IMR-90 (cell line): ENCODE measurements around the gene CGNL1. TPM values are rescaled to one million over a fixed set of nuclear protein-coding genes. Genes with fewer than 3 reads are reported as not detected.

ENCODE experiments used
- ATAC-seq: fragments of 200-7000 bp; cut with Tn5 transposase; 2 replicates; pipeline ENCODE4 v1.9.1; 2020; ENCODE audit warnings: low read depth, mild to moderate bottlenecking, moderate library complexity
- BruUV-seq: library from RNA; stranded (reverse); fragments of 400-500 nt; replicated peaks from 2 replicates; lab custom pipeline; 2021; lab: Mats Ljungman, UMichigan
- CTCF ChIA-PET: fragments of 300-600 bp; formaldehyde crosslinking; extraction: SDS; loops from one replicate; lab custom pipeline; 2021; ENCODE audit warnings: antibody characterized with exemption; lab: Yijun Ruan, JAX
- POLR2A ChIA-PET: fragments of 300-600 bp; sonication (Branson Sonifier 250); formaldehyde crosslinking; loops from one replicate; lab custom pipeline; 2022; ENCODE audit warnings: antibody characterized with exemption; ENCODE audit not compliant: unreplicated experiment; lab: Charles Lee
- DNase-seq: peaks from one replicate; pipeline ENCODE4 v3.0.0; 2013
- H2AFZ ChIP-seq: replicated peaks from 2 replicates; pipeline ENCODE3; 2013; ENCODE audit warnings: low read length, mild to moderate bottlenecking; ENCODE audit not compliant: poor library complexity
- H2AK5ac ChIP-seq: 2 replicates; pipeline ENCODE4 v1.6.1; 2013; ENCODE audit warnings: low read depth, low read length, inconsistent platforms
- H2AK9ac ChIP-seq: replicated peaks from 2 replicates; pipeline ENCODE3; 2013; ENCODE audit warnings: mild to moderate bottlenecking, low read depth, low read length, moderate library complexity; ENCODE audit not compliant: poor library complexity
- H2BK120ac ChIP-seq: 2 replicates; pipeline ENCODE4 v1.6.1; 2013; ENCODE audit warnings: low read depth, low read length, inconsistent platforms
- H2BK15ac ChIP-seq: 3 replicates; pipeline ENCODE4 v1.6.1; 2013; ENCODE audit warnings: low read depth, low read length, inconsistent platforms
- H2BK20ac ChIP-seq: 2 replicates; pipeline ENCODE4 v1.6.1; 2013; ENCODE audit warnings: low read depth, mild to moderate bottlenecking, inconsistent platforms, low read length, moderate library complexity
- H2BK5ac ChIP-seq: 2 replicates; pipeline ENCODE4 v1.6.1; 2013; ENCODE audit warnings: mild to moderate bottlenecking, low read depth, low read length, inconsistent platforms; ENCODE audit not compliant: poor library complexity, severe bottlenecking
- H3K14ac ChIP-seq: replicated peaks from 2 replicates; pipeline ENCODE4 v1.6.1; 2013; ENCODE audit warnings: low read depth, low read length, inconsistent platforms
- H3K18ac ChIP-seq: 2 replicates; pipeline ENCODE4 v1.6.1; 2013; ENCODE audit warnings: low read depth, low read length, control low read depth
- H3K23ac ChIP-seq: 2 replicates; pipeline ENCODE4 v1.6.1; 2013; ENCODE audit warnings: low read depth, low read length, inconsistent platforms
- H3K27ac ChIP-seq: 2 replicates; pipeline ENCODE4 v1.5.1; 2013; ENCODE audit warnings: mild to moderate bottlenecking, control low read depth, low read length; ENCODE audit not compliant: insufficient read depth
- H3K27me3 ChIP-seq: 2 replicates; pipeline ENCODE4 v1.6.1; 2013; ENCODE audit warnings: low read length; ENCODE audit not compliant: control insufficient read depth, insufficient read depth
- H3K36me3 ChIP-seq: 2 replicates; pipeline ENCODE4 v1.6.1; 2013; ENCODE audit warnings: low read length, mixed read lengths; ENCODE audit not compliant: control insufficient read depth, insufficient read depth
- H3K4ac ChIP-seq: 2 replicates; pipeline ENCODE4 v1.6.1; 2013; ENCODE audit warnings: low read depth, low read length, inconsistent platforms
- H3K4me1 ChIP-seq: 2 replicates; pipeline ENCODE4 v1.6.1; 2013; ENCODE audit warnings: low read length, mixed read lengths; ENCODE audit not compliant: control insufficient read depth, insufficient read depth
- H3K4me2 ChIP-seq: 2 replicates; pipeline ENCODE4 v1.6.1; 2013; ENCODE audit warnings: low read depth, mild to moderate bottlenecking, control low read depth, low read length, moderate library complexity
- H3K4me3 ChIP-seq: 2 replicates; pipeline ENCODE4 v1.5.1; 2013; ENCODE audit warnings: low read depth, mild to moderate bottlenecking, control low read depth, low read length, moderate library complexity; ENCODE audit not compliant: insufficient read depth
- H3K56ac ChIP-seq: 2 replicates; pipeline ENCODE4 v1.6.1; 2013; ENCODE audit warnings: low read length, inconsistent platforms; ENCODE audit not compliant: insufficient read depth; ENCODE audit errors: extremely low read depth
- H3K79me1 ChIP-seq, 2 experiments: 2 replicates each; pipeline ENCODE4 v1.6.1; 2013; ENCODE audit warnings: low read length in 2 of 2, inconsistent platforms in 1 of 2, low read depth in 1 of 2
- H3K9ac ChIP-seq: 2 replicates; pipeline ENCODE4 v1.6.1; 2013; ENCODE audit warnings: low read depth, low read length, control low read depth
- H3K9me1 ChIP-seq: 2 replicates; pipeline ENCODE4 v1.6.1; 2013; ENCODE audit warnings: low read length, inconsistent platforms; ENCODE audit not compliant: insufficient read depth
- H3K9me3 ChIP-seq: 2 replicates; pipeline ENCODE4 v1.6.1; 2013; ENCODE audit warnings: low read length; ENCODE audit not compliant: control insufficient read depth, insufficient read depth
- H4K20me1 ChIP-seq: 2 replicates; pipeline ENCODE4 v1.6.1; 2013; ENCODE audit warnings: low read length, inconsistent platforms; ENCODE audit not compliant: insufficient read depth
- H4K5ac ChIP-seq: 2 replicates; pipeline ENCODE4 v1.6.1; 2013; ENCODE audit warnings: mild to moderate bottlenecking, low read depth, low read length, control low read depth
- H4K8ac ChIP-seq, 2 experiments: 2 replicates each; pipeline ENCODE4 v1.6.1; 2013; ENCODE audit warnings: low read depth in 2 of 2, low read length in 2 of 2, control low read depth in 1 of 2, inconsistent platforms in 1 of 2
- H4K91ac ChIP-seq: 2 replicates; pipeline ENCODE4 v1.6.1; 2013; ENCODE audit warnings: low read depth, low read length, inconsistent platforms; ENCODE audit not compliant: insufficient read depth
- BHLHE40 ChIP-seq: fragments of 150-350 bp; IDR thresholded peaks from 2 replicates; pipeline ENCODE4 v1.6.1; 2016; ENCODE audit warnings: mild to moderate bottlenecking, low read depth, low read length
- CHD1 ChIP-seq: IDR thresholded peaks from 2 replicates; pipeline ENCODE4 v1.6.1; 2012; ENCODE audit warnings: low read depth, low read length, improper control_type of control experiment
- CTCF ChIP-seq: conservative IDR thresholded peaks from 2 replicates; pipeline ENCODE4 v1.5.1; 2012; ENCODE audit warnings: mild to moderate bottlenecking, low read depth, low read length, improper control_type of control experiment
- FOS ChIP-seq: fragments of 150-350 bp; IDR thresholded peaks from 2 replicates; pipeline ENCODE4 v1.6.1; 2016; ENCODE audit warnings: low read depth, low read length
- MAFK ChIP-seq: IDR thresholded peaks from 2 replicates; pipeline ENCODE4 v1.6.1; 2012; ENCODE audit warnings: low read depth, low read length, improper control_type of control experiment
- POLR2A ChIP-seq: IDR thresholded peaks from 2 replicates; pipeline ENCODE4 v1.6.1; 2012; ENCODE audit warnings: mild to moderate bottlenecking, low read depth, low read length
- RAD21 ChIP-seq: IDR thresholded peaks from 2 replicates; pipeline ENCODE4 v1.6.1; 2012; ENCODE audit warnings: low read length, improper control_type of control experiment
- RCOR1 ChIP-seq: IDR thresholded peaks from 2 replicates; pipeline ENCODE4 v1.6.1; 2012; ENCODE audit warnings: mild to moderate bottlenecking, low read length, improper control_type of control experiment; ENCODE audit not compliant: insufficient replicate concordance
- RFX5 ChIP-seq: IDR thresholded peaks from 2 replicates; pipeline ENCODE4 v1.8.0; 2012; ENCODE audit warnings: low read depth, mild to moderate bottlenecking, low read length, moderate library complexity
- SMC3 ChIP-seq: fragments of 150-350 bp; IDR thresholded peaks from 2 replicates; pipeline ENCODE4 v1.6.1; 2016; ENCODE audit warnings: low read depth, mild to moderate bottlenecking, antibody characterized with exemption, low read length, moderate library complexity
- USF2 ChIP-seq: fragments of 150-350 bp; IDR thresholded peaks from 2 replicates; pipeline ENCODE4 v1.6.1; 2017; ENCODE audit warnings: mild to moderate bottlenecking, antibody characterized with exemption, low read length, low read depth
- dilution Hi-C: fragments of 300-500 bp; cut with HindIII; formaldehyde crosslinking; loops from one replicate; pipeline ENCODE4 v1.14.3; 2018; ENCODE audit warnings: low sequenced_read_pairs; ENCODE audit not compliant: unreplicated experiment
- in situ Hi-C: fragments of 300-500 bp; cut with MboI; formaldehyde crosslinking; loops from 3 replicates; pipeline ENCODE4 v1.14.3; 2019; ENCODE audit warnings: low sequenced_read_pairs, inconsistent platforms, mixed read lengths
- intact Hi-C: fragments of 100-400 bp; cut with micrococcal nuclease; formaldehyde crosslinking; loops from 2 replicates; pipeline ENCODE4 v1.10.0; 2022
- polyA plus RNA-seq, 3 experiments: library from polyadenylated mRNA; depleted of rRNA; stranded (reverse); fragments of >200 nt; gene quantifications; 2 replicates each; pipeline ENCODE4 v1.2.3, GENCODE V29; 2012; ENCODE audit warnings: low replicate concordance in 1 of 3
- total RNA-seq: library from RNA; depleted of rRNA; stranded (reverse); fragments of >200 nt; gene quantifications from 2 replicates; pipeline ENCODE4 v1.2.3, GENCODE V29; 2012

Gene CGNL1
- total and polyA plus RNA-seq, 2 of the 4 experiments (the other 2 are of a cell fraction) = 0.07 to 0.18 TPM

- Histone ChIP-seq H4K8ac (no peak overlapping the region), H3K27ac (no peak overlapping the region), H3K4ac (no peak overlapping the region), H2AK5ac (no peak overlapping the region), H2BK20ac (no peak overlapping the region), H2BK120ac (no peak overlapping the region), H3K9me1 (no peaks in the 10 kb centered on the region), H3K4me2 (no peak overlapping the region), H3K14ac (no peak overlapping the region), H3K18ac (no peak overlapping the region), H3K56ac (no peak overlapping the region), H2BK5ac (no peak overlapping the region), H2AK9ac (no peak overlapping the region), H3K4me3 (no peak overlapping the region), H3K36me3 (no peaks in the 10 kb centered on the region), H2AFZ (no peak overlapping the region), H4K5ac (no peak overlapping the region), H2BK15ac (no peak overlapping the region), H3K9me3 (no peaks in the 10 kb centered on the region), H3K23ac (no peak overlapping the region), H3K27me3 (peaks cover 12% of the 10 kb centered on the region), H3K4me1 (no peaks in the 10 kb centered on the region), H4K20me1 (no peaks in the 10 kb centered on the region), H3K79me1 (no peaks in the 10 kb centered on the region), H3K9ac (no peak overlapping the region), H4K91ac (no peak overlapping the region)
- POLR2A ChIA-PET = no interaction called here
- no TSS peak for BruUV-seq
- no peak for DNase-seq
- CTCF ChIA-PET = interaction anchor here (0.9 kb wide), 1 partner anchor 9 kb away, joined by 3 read pairs; no protein-coding TSS in a partner anchor
- dilution Hi-C loops (loop anchor here (25.0 kb wide), 1 partner anchor 201 kb away; no protein-coding TSS in a partner anchor), in situ Hi-C loops (loop anchor here (10.0 to 25.0 kb wide), 3 partner anchors 393 to 726 kb away; partner anchors contain the start of gene TCF12), intact Hi-C loops (no loop called here)
- TF ChIP-seq RAD21 (no peak), USF2 (no peak), POLR2A (no peak), SMC3 (no peak), CTCF (no peak), FOS (no peak), RCOR1 (no peak), RFX5 (no peak), CHD1 (no peak), BHLHE40 (no peak), MAFK (no peak)
- ATAC-seq = no peak
These were observed 161.9 kb downstream of the CGNL1 start for GRCh38 chr15:57538265-57538529.
